Calu3 (cell line): ENCODE data around the gene KLF8. TPM values are rescaled to one million over a fixed set of nuclear protein-coding genes. Genes with fewer than 3 reads are reported as not detected.

ENCODE experiments used
- BruUV-seq: library from RNA; stranded (reverse); fragments of 400-500 nt; replicated peaks from 2 replicates; lab custom pipeline; 2021; lab: Mats Ljungman, UMichigan
- CTCF ChIA-PET: fragments of 300-600 bp; sonication (Branson Sonifier 250); formaldehyde crosslinking; loops from one replicate; lab custom pipeline; 2022; ENCODE audit warnings: antibody characterized with exemption; lab: Charles Lee
- DNase-seq: peaks from one replicate; pipeline ENCODE4 v3.0.0; 2022
- H3K27ac Mint-ChIP-seq: one replicate; pipeline ENCODE4 v1.8.0; 2022; ENCODE audit warnings: mixed read lengths; ENCODE audit not compliant: unreplicated experiment
- H3K27me3 Mint-ChIP-seq: one replicate; pipeline ENCODE4 v1.8.0; 2022; ENCODE audit warnings: mixed read lengths; ENCODE audit not compliant: unreplicated experiment
- H3K36me3 Mint-ChIP-seq: one replicate; pipeline ENCODE4 v1.8.0; 2022; ENCODE audit warnings: mild to moderate bottlenecking, moderate library complexity, mixed read lengths; ENCODE audit not compliant: insufficient read depth, unreplicated experiment
- H3K4me1 Mint-ChIP-seq: one replicate; pipeline ENCODE4 v1.8.0; 2022; ENCODE audit warnings: mild to moderate bottlenecking, low read depth, mixed read lengths; ENCODE audit not compliant: unreplicated experiment
- H3K4me3 Mint-ChIP-seq: one replicate; pipeline ENCODE4 v1.8.0; 2022; ENCODE audit warnings: mild to moderate bottlenecking, low read depth, moderate library complexity, mixed read lengths; ENCODE audit not compliant: unreplicated experiment
- H3K9me3 Mint-ChIP-seq: one replicate; pipeline ENCODE4 v1.8.0; 2022; ENCODE audit warnings: low read depth, mixed read lengths; ENCODE audit not compliant: unreplicated experiment
- intact Hi-C: fragments of 100-400 bp; cut with micrococcal nuclease; formaldehyde crosslinking; loops from one replicate; pipeline ENCODE4 v1.10.0; 2022; ENCODE audit not compliant: unreplicated experiment
- total RNA-seq: library from RNA; stranded (reverse); gene quantifications from 2 replicates; pipeline ENCODE4 v1.2.3, GENCODE V29; 2022
- TF ChIP-seq, protein P1 (sequence below): fragments of 200-600 bp; IDR thresholded peaks from one replicate; pipeline ENCODE4 v1.8.0; 2022; ENCODE audit warnings: antibody characterized with exemption; ENCODE audit not compliant: unreplicated experiment

KLF8 gene
- total RNA-seq, 1 experiment from 2014 or later = 0.66 TPM

DNA sequence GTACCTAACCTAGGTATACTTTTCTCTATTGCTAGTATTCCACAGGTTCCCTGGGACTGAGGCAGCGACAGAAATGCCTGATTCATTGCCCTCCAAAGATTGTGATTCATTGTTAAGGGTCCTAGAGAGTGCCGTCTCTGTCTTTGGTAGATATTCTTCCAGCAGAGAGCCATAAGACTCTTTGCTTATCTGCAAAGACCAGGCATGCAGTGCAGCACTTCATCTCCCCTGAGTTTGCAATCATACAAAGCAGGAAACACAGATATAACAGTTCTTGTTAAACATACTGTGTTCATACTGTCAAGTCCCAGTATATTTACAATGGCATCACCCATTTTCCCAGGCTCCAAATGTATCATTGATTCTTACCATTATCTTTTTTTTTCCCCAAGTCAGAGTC, 47.7 kb downstream of the KLF8 start:
- Mint-ChIP-seq H3K27ac (no peak overlapping the region), H3K4me3 (no peak overlapping the region), H3K4me1 (no peaks in the 10 kb centered on the region), H3K27me3 (no peaks in the 10 kb centered on the region), H3K36me3 (no peaks in the 10 kb centered on the region), H3K9me3 (no peaks in the 10 kb centered on the region)
- no peak for DNase-seq
- BruUV-seq = no TSS peak
- intact Hi-C loops = no loop called here
- CTCF ChIA-PET = no interaction called here
- TF ChIP-seq, protein P1, sequence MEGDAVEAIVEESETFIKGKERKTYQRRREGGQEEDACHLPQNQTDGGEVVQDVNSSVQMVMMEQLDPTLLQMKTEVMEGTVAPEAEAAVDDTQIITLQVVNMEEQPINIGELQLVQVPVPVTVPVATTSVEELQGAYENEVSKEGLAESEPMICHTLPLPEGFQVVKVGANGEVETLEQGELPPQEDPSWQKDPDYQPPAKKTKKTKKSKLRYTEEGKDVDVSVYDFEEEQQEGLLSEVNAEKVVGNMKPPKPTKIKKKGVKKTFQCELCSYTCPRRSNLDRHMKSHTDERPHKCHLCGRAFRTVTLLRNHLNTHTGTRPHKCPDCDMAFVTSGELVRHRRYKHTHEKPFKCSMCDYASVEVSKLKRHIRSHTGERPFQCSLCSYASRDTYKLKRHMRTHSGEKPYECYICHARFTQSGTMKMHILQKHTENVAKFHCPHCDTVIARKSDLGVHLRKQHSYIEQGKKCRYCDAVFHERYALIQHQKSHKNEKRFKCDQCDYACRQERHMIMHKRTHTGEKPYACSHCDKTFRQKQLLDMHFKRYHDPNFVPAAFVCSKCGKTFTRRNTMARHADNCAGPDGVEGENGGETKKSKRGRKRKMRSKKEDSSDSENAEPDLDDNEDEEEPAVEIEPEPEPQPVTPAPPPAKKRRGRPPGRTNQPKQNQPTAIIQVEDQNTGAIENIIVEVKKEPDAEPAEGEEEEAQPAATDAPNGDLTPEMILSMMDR = no peak

DNA sequence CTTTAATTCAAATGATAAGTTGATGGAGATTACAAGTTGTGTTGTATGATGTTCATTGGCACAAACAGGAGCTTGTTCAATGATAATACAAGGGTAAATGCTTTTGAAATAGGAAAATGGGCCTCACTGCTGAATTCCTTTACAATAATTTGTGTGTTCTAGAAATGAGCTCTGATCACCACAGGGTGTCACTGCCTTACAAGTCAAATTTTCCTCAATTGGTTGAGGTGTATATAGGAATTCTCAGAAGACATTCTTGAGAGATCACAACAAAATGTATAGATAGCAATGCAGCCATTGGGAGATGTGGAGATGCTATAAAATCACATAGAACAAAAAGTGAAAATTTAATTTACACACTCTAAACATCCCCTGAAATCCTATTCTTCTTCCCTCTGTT, 49.6 kb downstream of the KLF8 start:
- CTCF ChIA-PET = interaction anchor here (1.1 to 1.6 kb wide), 3 partner anchors 445 to 564 kb away, joined by 3 to 14 read pairs (median 5); partner anchors contain the start of genes NBDY and RRAGB
- TF ChIP-seq, protein P1 = no peak
- no TSS peak for BruUV-seq
- Mint-ChIP-seq H3K36me3 (no peaks in the 10 kb centered on the region), H3K9me3 (no peaks in the 10 kb centered on the region), H3K4me1 (no peaks in the 10 kb centered on the region), H3K4me3 (no peak overlapping the region), H3K27me3 (no peaks in the 10 kb centered on the region), H3K27ac (no peak overlapping the region)
- peak; percentile 11 for DNase-seq
- intact Hi-C loops = loop anchor here (1.0 kb wide), 1 partner anchor 445 kb away; no protein-coding TSS in a partner anchor

DNA sequence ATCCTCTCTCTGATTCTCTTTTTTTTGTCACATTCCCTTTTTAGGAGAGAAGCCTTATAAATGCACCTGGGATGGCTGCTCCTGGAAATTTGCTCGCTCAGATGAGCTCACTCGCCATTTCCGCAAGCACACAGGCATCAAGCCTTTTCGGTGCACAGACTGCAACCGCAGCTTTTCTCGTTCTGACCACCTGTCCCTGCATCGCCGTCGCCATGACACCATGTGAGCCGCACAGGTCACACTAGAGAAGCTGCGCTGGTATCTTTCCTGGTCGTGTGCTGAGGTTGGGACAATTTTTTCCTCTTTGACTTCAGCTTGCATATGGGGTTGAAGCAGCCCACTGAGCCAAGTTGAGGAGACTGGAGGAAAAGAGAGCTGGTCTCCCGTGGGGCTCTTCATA, 52.1 kb downstream of the KLF8 start:
- Mint-ChIP-seq H3K4me1 (no peaks in the 10 kb centered on the region), H3K27me3 (no peaks in the 10 kb centered on the region), H3K4me3 (no peak overlapping the region), H3K36me3 (no peaks in the 10 kb centered on the region), H3K27ac (no peak overlapping the region), H3K9me3 (no peaks in the 10 kb centered on the region)
- intact Hi-C loops = no loop called here
- CTCF ChIA-PET = interaction anchor here (1.4 kb wide), 1 partner anchor 445 kb away, joined by 3 read pairs; the partner anchor contains the start of gene NBDY
- no TSS peak for BruUV-seq
- DNase-seq = no peak
- TF ChIP-seq, protein P1 = no peak

DNA sequence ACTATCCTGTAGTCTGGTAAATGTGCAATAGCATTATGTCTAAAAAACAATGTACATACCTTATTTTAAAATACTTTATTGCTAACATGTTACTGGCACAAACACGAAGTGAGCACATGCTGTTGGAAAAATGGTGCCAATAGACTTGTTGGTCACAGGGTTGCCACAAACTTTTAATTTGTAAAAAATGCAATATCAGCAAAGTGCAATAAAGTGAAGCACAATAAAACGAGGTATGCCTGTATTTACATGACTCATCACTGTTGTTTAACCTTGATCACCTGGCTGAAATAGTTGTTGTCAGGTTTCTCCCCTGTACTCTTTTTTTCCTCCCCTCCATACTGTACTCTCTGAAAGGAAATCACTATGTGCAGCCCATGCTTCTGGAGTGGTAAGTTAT, 56.5 kb downstream of the KLF8 start:
- no peak overlapping the region for H3K4me3 Mint-ChIP-seq
- TF ChIP-seq, protein P1 = no peak
- DNase-seq = no peak
- CTCF ChIA-PET = no interaction called here
- no peaks in the 10 kb centered on the region for H3K27me3 Mint-ChIP-seq
- intact Hi-C loops = no loop called here
- H3K27ac Mint-ChIP-seq = no peak overlapping the region
- no peaks in the 10 kb centered on the region for H3K4me1 Mint-ChIP-seq
- no peaks in the 10 kb centered on the region for H3K36me3 Mint-ChIP-seq
- BruUV-seq = no TSS peak
- no peaks in the 10 kb centered on the region for H3K9me3 Mint-ChIP-seq
